Measurements from ENCODE around the gene NUDT17.

- TF ChIP-seq CTCF (IDR thresholded peaks at IDR 0.05; ENCODE audit: poor library complexity, severe bottlenecking) = no peak
- no peak for TF ChIP-seq EZH2 (IDR thresholded peaks at IDR 0.05; ENCODE audit: borderline replicate concordance, insufficient read depth, low read length, poor library complexity, severe bottlenecking)
- no peak for TF ChIP-seq REST (IDR thresholded peaks at IDR 0.05; ENCODE audit: borderline replicate concordance)
- no peak for TF ChIP-seq POLR2AphosphoS5 (IDR thresholded peaks at IDR 0.05)
- TF ChIP-seq EP300 (conservative IDR thresholded peaks at IDR 0.05; ENCODE audit: poor library complexity, severe bottlenecking) = no peak
- no peak for TF ChIP-seq RAD21 (conservative IDR thresholded peaks at IDR 0.05)
These were observed 38.6 kb upstream of the NUDT17 start for GRCh38 chr1:145806844-145807243.

Data from neural cell (in vitro differentiated cells).